Inflammatory macrophage treated with lipopolysaccharide for 1 hour (primary cell): ENCODE results near the gene CTNNAL1.

Experiments
- DNase-seq, 2 donors: peaks; one replicate each; pipeline ENCODE4 v3.0.0-alpha.2; 2020 to 2022

Gene CTNNAL1

GRCh38 chr9:108983885-108984284, 29.4 kb downstream of the CTNNAL1 start:
- DNase-seq, result no peak

GRCh38 chr9:108980893-108981292, 32.4 kb downstream of the CTNNAL1 start:
- no peak for DNase-seq

GRCh38 chr9:108978205-108978604, 35.1 kb downstream of the CTNNAL1 start:
- no peak for DNase-seq

GRCh38 chr9:108973895-108974294, 39.4 kb downstream of the CTNNAL1 start:
- DNase-seq, result no peak

- DNase-seq, result no peak
These were observed 40.6 kb downstream of the CTNNAL1 start for GRCh38 chr9:108972626-108973209.

GRCh38 chr9:108972186-108972585, 41.1 kb downstream of the CTNNAL1 start:
- no peak for DNase-seq

- DNase-seq, result peak in 1 of 2 donors; percentile 29
These were observed 41.9 kb downstream of the CTNNAL1 start for GRCh38 chr9:108971392-108971791.

GRCh38 chr9:108967916-108968315, 45.4 kb downstream of the CTNNAL1 start:
- no peak for DNase-seq

GRCh38 chr9:108963459-108964143, 49.7 kb downstream of the CTNNAL1 start:
- DNase-seq, result no peak

GRCh38 chr9:108961151-108961550, 52.1 kb downstream of the CTNNAL1 start:
- no peak for DNase-seq

GRCh38 chr9:108960331-108960730, 53.0 kb downstream of the CTNNAL1 start:
- DNase-seq, result no peak

- DNase-seq, result no peak
These were observed 56.7 kb downstream of the CTNNAL1 start for GRCh38 chr9:108956631-108957026.

GRCh38 chr9:108956022-108956630, 57.2 kb downstream of the CTNNAL1 start:
- no peak for DNase-seq

- DNase-seq, result peak; percentile 35 to 60
These were observed 59.2 kb downstream of the CTNNAL1 start for GRCh38 chr9:108953983-108954574.

GRCh38 chr9:108951578-108951977, 61.7 kb downstream of the CTNNAL1 start:
- no peak for DNase-seq

- DNase-seq, result no peak
These were observed 63.1 kb downstream of the CTNNAL1 start for GRCh38 chr9:108950168-108950567.

GRCh38 chr9:108939975-108940374, 73.3 kb downstream of the CTNNAL1 start:
- no peak for DNase-seq

- DNase-seq, result no peak
These were observed 75.6 kb downstream of the CTNNAL1 start for GRCh38 chr9:108937561-108938305.

GRCh38 chr9:108934323-108934893, 78.9 kb downstream of the CTNNAL1 start, which contains the start of gene ABITRAM:
Gene ABITRAM, plus strand, starts transcription at chr9:108934400. Its CDS starts 87 bp downstream, at chr9:108934487.
- DNase-seq, result peak; percentile 64 to 76

GRCh38 chr9:108933718-108934322, 79.5 kb downstream of the CTNNAL1 start, which contains the start of gene ELP1:
Gene ELP1, minus strand, starts transcription at chr9:108934124. Its CDS starts 2,978 bp downstream, at chr9:108931146.
- peak; percentile 91 to 92 for DNase-seq

- DNase-seq, result peak in 1 of 2 donors; percentile 2
These were observed 80.0 kb downstream of the CTNNAL1 start for GRCh38 chr9:108933231-108933717.

- no peak for DNase-seq
These were observed 84.9 kb downstream of the CTNNAL1 start for GRCh38 chr9:108928386-108928785.
